NCI-H146 treated with DMSO at 0.1 percent for 48 hours (cell line): ENCODE measurements around the gene CASK.
A peak's percentile ranks its signal among the peaks of the same experiment; 100 is the strongest.

ENCODE experiments used
- DNase-seq: peaks from one replicate; lab custom pipeline; 2025; ENCODE audit not compliant: unreplicated experiment; lab: John Stamatoyannopoulos, UW

Gene CASK, protein sequence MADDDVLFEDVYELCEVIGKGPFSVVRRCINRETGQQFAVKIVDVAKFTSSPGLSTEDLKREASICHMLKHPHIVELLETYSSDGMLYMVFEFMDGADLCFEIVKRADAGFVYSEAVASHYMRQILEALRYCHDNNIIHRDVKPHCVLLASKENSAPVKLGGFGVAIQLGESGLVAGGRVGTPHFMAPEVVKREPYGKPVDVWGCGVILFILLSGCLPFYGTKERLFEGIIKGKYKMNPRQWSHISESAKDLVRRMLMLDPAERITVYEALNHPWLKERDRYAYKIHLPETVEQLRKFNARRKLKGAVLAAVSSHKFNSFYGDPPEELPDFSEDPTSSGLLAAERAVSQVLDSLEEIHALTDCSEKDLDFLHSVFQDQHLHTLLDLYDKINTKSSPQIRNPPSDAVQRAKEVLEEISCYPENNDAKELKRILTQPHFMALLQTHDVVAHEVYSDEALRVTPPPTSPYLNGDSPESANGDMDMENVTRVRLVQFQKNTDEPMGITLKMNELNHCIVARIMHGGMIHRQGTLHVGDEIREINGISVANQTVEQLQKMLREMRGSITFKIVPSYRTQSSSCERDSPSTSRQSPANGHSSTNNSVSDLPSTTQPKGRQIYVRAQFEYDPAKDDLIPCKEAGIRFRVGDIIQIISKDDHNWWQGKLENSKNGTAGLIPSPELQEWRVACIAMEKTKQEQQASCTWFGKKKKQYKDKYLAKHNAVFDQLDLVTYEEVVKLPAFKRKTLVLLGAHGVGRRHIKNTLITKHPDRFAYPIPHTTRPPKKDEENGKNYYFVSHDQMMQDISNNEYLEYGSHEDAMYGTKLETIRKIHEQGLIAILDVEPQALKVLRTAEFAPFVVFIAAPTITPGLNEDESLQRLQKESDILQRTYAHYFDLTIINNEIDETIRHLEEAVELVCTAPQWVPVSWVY

DNA sequence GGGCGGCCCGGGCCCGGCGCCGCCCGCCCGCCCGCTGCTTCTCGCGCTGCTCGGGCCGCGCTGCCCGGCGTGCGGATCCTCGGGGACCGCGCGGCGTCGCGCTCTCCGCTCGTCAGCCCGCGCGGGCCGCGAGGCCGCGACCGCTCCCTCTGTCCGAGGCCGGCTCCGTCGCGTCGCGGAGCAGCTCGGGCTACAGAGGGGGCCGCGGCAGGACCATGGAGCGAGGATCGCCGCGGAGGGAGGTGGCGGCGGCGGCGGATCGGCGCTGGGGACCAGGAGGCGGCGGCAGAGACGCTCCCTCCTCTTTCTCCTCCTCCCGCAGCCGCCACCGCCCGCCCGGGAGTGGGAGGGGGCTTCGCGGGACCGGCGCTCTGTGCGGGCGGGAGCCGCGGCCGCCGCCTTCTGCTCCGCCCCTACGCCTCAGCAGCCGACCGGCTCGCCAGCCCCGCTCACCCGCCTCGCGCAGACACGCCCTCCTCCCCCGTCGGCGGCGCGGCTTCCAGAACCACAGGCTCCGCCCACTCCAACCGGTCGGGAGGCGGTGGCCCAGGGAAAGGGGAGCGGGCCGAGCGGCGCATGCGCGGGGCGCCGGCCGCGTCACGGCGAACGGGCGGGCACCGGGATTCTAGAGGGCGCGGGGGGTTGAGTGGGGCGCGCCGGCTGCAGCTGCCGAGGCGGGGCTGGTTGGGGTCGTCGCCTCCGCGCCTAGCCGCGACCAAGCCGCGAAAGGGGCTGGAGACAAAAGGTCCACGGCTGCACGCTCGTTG is at the start of gene CASK:
TSS of gene CASK (minus strand) at position 344 of the 767 bp plus-strand sequence. CDS start 566 bp downstream, outside the sequence.
- DNase-seq, result peak; percentile 75

DNA sequence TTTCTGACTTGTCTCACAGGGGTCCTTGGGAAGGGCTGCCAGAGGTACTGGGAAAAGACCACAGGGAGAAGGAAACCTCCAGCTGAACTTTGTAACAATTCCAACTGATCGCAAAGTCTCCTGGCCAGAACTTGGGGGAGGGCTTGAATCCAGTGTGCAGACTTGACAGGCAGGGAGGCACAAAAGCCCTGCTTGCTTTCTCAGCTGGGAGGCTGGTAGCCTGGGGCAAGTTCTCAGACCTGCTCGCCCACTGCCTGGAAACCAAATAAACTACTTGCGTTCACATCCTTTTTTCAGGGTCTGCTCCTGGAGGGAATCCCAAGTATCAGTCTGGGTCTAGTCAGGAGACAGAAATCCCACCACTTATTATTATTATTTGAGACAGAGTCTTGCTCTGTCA is 48.0 kb upstream of the CASK start:
- DNase-seq, result no peak

DNA sequence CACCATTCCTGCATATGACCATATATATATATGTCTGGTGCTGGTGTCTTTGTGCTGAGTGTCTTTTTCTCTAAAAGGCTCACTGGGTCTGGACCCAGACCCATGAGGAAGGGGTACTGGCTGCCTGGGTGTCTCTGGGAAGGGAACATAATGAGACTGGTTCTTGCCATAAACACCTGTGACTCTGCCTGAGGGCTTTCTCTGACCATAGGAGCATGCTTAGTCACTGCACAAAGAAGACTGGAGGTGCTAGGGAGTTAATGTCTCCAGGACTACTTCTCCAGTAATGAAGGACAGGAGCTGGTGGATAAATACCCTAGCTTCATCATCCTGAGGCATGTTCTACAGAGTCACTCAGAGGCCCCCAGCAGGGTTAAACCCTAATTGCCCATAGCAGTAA is 47.1 kb upstream of the CASK start:
- DNase-seq, result no peak

DNA sequence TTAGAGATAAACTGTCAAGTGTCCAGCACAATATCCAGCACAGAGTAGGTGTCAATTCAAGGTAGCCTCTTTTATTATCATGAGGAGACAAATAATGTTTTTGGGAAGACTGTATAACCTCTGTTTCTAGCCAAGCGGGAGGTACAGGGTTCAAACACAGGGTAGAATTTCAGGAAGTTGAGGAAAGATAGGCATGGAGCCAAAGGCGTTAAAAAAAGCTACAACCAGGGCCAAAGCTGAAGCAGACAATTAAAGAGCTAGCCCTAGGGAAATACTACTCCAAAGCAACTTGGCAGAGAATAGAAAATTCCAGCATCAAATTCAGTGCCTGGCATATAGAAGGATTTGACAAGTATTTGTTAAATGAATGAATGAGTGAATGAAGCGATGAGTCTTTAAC is 40.0 kb upstream of the CASK start:
- DNase-seq, result no peak

DNA sequence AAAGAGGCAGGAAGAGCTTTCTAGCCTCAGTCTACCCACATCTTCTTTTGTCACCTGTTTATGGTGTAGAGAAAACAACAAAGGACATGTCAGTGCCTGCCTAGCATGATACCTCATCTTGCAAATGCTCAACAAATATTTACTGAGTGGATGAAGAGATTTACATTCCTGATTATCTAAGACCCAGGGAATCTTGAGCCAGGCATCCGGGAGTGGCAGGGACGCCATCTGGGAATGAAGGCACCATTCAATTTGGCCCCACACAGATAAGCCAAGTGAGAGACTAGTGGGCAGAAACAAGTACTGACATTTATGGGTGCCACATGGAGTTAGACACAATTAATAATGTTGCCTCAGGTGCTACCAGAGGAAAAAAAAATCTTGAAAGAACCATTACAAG is 36.8 kb upstream of the CASK start:
- no peak for DNase-seq

DNA sequence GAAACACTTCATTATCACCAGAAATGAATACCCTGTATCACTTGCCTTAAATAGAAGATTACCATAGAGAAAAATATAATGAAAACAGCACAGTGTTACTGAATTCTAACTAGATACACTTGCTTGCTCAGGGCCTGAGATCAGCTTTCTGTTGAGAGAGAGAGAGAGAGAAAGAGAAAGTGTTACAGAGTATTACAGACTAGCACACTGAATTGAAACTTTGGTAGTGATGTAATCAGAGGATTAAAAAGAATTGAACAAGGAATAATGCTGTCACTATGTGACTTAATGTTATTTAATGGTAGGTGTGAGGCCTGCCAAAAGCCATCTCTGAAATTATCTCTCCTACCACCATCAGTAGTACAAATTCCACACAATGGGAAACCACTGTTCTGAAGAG is 35.5 kb upstream of the CASK start:
- DNase-seq, result no peak

DNA sequence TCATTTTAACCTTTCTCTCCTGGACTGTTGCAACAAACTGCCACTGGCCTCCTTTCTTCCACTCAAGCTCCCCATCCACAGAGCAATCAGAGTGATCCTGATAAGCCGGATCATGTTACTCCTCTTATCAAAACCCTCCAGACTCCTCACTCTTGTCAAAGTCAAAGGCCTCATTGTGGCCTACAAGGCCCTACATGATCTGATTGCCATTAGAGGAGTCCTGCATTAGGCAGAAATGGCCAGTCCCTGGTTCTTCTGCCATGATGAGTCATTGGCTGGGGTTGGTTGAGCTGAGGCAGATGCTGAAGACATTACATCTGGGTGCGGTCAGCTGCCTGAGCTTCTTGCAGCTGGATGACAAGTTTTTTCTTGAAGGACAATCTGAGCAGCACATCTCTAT is 32.7 kb upstream of the CASK start:
- DNase-seq, result no peak

DNA sequence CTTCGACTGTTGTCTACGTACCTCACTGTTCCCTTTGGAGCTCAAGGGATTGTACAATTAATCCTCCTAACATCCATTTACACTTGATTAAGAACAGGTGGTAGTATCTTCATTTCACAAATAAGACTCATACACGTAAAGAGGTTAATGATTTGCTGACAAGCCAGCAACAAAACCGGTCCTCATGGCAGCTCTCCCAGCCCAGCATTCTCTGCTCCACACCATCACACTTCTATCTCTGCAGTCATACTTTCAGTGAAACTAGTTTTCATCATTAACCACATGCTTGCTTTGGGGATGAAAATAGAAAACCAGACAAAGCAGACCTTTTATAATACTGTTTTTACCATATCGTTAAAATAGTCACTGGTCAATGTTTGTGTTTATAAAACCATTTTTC is 28.7 kb upstream of the CASK start:
- DNase-seq, result no peak

DNA sequence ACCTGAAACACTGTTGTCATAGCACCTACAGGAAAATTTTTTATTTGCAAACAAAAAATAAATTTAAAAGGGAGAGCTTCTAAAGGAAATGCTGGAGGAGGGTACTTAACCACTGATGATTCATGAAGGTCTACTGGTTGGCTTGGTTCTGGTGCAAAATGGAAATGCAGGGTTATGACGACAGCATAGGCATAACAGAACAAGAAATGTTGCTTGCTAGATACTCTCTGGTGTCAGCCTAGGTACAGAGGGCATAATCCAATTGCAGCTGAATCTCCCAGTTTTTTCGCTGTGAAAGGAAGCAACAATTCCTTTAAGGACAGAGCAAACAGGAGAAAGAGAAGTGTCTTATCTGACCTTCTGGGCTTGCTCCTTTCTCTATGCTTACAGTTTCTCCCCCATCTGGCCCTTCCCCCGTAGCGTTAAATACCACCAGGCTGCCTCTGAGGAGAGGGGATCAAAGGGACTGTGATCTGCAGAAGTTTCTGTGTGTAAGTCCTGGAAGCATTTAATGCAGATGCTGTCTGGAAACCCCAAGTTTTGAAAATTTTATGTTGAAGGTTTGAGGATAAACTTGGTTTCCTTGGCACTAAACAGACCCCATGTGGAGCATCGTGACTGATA is 23.7 kb upstream of the CASK start:
- no peak for DNase-seq

DNA sequence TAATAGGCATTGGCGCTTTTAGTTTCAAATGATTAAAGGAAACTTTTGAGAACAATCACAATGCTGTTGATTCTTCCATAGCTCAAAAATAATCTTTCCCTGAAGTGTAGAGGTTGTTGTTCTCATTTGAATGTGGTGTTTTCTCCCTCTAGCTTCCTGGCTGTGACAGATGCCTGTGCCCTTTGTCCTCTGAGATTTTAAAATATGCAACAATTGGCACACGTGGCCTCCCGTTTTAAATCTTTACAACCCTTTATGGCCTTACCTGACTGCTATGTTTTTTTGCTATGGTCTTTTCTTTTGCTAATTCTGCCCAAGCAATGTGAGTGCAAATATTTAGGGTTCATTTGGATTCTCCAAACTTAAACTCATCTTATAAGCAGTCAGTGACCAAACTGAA is 22.9 kb upstream of the CASK start:
- no peak for DNase-seq

DNA sequence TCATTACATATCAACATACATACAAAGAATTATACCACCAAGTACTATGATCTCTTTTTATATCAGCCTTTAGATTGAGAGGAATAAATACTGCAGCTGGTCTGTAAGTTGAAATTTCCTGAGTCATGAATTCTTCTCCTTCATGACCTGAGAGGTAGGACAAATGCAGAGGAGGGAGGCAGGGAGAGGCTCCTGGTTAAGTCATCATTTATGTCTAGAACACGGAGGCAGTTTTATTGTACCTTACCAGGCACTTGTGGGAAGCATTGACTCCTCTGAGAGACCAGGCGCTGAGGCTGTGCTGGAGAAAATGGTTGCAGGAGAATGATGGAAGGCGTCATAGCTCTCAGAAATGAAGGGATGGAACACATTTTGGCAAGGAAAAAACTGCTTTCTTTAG is 12.5 kb upstream of the CASK start:
- DNase-seq, result no peak

DNA sequence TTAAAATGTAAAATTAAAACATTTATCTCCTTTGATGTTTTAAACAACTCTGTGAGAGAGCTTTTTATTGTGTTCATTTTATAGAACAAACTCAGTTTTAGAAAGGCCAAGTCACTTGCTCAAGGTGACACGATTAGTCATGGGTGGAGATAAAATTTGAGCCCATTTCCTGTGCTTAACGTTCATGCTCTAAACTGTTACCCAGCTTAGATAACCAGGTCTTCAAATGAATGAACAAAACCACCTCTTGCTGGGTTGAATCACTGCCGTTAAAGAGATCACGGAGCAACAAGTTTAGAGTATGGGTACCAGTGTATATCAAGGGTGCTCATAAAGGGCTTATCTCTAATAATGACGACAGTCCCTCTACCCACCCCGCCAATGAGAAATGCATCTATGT is 10.2 kb upstream of the CASK start:
- DNase-seq, result no peak

DNA sequence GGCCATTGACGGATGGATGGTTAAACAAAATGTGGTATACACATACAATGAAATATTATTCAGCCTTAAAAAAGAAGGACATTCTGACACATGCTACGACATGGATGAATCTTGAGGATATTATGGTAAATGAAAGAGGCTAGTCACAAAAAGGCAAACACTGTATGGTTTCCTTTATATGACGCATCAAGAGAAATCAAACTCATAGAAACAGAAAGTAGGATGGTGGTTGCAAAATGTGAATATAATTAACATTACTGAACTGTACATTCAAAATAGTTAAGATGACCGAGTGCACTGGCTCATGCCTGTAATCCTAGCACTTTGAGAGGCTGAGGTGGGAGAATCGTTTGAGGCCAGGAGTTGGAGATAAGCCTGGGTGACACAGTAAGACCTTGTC is 9.5 kb upstream of the CASK start:
- DNase-seq, result no peak

DNA sequence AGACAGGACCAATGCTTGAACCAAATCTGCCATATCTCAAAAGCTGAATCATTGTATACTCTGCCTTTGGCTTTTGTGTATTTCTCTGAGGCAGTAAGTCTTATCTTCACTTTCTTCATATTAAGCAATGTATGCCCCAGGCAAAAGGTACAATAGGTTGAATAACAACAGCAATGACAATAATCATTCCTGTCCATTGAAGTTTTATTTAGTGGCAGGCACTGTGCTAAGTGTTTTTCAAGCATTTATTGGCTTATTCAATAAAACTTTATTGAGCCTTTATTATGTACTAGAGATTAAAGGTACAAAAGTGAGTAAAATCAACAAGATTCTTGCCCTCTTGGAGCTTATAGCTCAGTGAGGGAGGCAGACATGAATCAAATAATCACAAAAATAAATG is 8.2 kb upstream of the CASK start:
- DNase-seq, result no peak

DNA sequence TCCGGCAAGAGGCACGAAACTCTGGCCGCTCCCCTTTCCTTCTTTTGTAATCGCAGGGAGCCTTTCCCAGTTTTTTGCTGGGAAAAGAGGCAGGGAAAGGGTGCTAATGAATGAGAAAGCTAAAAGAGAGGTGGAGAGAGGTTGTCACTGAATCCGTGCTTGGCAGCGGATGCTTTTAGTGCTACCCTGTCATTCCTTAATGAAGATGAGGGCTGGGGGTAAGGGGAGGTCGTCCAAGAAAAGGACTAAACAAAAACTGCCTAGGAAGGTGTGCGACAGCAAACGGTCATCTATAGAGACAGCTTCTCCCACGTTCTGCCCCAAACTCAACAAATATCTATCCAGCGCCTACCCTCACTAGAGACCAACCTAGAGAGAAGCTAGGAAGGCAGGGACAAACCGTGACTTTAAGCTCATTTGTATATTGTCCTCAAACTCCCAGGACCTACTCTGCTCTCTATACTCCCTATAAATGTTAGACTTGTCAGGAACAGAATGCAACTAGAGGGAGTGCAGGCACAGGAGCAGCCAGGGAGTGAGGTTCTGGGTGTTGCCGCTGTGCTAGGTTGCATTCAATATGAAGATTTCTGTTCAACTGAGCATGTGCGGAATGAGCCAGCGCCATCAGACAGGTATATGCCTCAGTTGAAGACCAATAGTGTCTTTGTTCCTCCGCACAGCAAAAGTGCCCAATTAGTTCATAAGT is 777 bp upstream of the CASK start:
- peak; percentile 17 for DNase-seq

DNA sequence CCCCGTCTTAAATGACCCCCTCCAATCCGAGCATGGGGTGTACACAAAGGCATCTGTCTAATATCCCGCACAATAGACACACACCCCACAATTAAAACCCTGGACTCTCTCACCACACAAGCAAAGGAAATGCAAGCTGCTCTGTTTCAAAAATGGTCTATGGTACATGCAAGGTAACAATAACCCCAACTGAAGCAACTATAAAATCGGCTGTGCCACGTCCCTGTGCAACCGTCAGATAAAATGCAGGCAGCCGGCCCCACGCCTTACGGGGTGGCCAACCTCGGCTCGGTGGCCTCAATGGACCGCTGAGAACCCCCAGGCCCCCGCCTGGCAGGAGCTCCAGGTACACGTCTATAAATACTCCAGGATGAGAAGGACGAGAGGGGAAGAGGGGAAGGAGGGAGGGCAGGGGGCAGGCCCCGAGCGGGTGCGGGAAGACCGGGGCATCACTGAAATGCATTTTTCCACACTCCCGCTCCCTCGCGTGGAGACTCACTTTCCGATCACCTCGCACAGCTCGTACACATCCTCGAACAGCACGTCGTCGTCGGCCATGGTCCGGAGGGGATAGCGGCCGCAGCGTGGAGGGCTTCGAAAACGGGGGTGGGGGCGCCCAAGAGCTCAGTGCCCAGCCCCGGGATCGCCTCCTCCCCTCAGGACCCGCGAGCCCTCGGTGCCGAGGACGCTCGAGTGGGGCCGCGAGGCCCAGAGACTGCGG is 763 bp downstream of the CASK start:
- DNase-seq, result no peak

DNA sequence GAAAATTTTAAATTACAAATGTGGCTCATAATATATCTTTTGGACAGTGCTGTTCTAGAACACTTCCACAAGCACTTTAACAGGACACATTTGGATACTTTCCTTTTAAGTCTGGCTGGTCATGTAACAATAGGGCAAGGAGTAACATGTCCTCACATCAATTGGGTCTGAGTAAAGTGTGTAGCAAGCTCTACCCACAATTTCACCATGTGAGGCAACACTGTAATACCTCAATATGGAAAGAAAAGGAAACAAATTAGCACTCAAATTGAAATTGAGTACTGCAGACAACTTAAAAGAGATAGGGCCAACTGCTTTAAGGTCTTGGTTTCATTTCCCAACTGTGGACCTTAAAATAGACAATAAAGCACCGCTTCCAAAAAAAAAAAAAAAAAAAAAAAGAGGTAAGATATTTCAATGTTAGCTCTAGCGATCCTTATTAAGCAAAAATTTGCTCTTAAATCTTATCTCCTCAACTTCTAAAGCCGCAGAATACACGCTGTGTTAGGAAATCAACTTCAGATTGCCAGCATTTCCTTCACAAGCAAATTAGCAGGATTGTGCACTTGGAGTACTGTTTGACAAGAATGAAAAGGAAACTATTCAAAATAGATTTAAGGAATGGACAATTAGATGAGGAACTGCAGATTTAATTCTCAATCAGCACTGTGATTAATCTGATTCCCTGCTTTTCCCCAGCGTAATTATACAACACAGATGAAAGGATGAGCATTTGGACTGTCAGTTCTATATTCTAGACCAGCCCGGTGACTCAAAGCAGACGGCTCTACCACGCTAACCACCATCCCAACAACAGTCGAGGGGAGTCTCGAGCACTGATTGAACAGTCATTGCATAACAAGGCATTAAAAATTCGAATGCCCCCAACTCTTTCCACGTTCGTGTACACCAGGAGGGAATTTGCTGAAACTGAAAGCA is 1.6 kb downstream of the CASK start:
- DNase-seq, result peak; percentile 0

DNA sequence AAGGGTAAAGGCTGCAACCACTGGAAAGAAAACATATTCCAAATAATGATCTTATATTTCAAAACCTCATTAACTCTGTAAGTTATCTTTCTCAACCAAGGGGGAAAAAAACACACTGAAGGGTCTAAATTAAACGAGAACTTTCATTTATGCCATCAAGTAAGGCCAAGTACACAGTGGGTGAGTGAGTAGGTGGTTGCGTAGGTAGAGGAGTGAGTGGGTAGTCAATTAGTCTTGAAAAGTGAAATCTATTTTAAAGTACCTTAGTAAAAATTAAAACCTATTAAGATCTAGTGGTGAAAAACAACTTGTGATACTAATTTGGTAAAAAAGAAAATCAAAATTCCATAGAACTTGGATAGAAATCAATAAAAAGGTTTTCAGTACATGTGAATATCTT is 3.5 kb downstream of the CASK start:
- DNase-seq, result no peak

DNA sequence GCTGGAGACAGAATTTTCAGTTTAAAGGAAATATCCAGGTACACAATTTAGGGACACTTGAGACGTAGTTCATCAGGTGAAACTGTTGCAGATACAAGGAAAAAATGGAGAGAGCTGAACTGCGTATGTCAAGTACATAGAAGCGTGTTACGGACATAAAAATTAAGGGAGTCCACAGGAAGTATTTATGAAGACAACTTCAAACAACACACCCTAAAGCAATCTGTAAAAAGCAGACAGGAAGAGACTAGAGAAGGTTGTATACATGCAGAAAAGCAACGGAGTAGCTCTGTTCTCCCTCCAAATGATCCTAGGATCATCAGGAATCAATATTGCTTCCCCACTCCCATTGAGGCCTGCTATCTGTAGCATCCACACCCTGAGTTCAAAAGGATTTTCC is 5.8 kb downstream of the CASK start:
- DNase-seq, result no peak
